WTC11 (cell line): ENCODE data around the gene FAM107B. TPM values are rescaled to one million over a fixed set of nuclear protein-coding genes. Genes with fewer than 3 reads are reported as not detected.

Experiments used
- ATAC-seq: fragments of 200-7000 bp; cut with Tn5 transposase; 2 replicates; pipeline ENCODE4 v1.10.0; 2021; ENCODE audit warnings: mild to moderate bottlenecking, moderate library complexity
- CTCF ChIA-PET: fragments of 300-600 bp; sonication (Branson Sonifier 250); formaldehyde crosslinking; loops from one replicate; lab custom pipeline; 2021; ENCODE audit warnings: antibody characterized with exemption; lab: Charles Lee
- POLR2A ChIA-PET: fragments of 350-600 bp; sonication (Branson Sonifier 250); formaldehyde crosslinking; loops from one replicate; lab custom pipeline; 2021; ENCODE audit warnings: antibody characterized with exemption; lab: Charles Lee
- DNase-seq: peaks from one replicate; pipeline ENCODE4 v3.0.0; 2021; ENCODE audit warnings: low spot score
- H3K27ac Mint-ChIP-seq: 2 replicates; pipeline ENCODE4 v1.8.0; 2021; ENCODE audit warnings: mixed read lengths
- H3K27me3 Mint-ChIP-seq: 2 replicates; pipeline ENCODE4 v1.8.0; 2021; ENCODE audit warnings: low read depth, mild to moderate bottlenecking, moderate library complexity, mixed read lengths
- H3K36me3 Mint-ChIP-seq: 2 replicates; pipeline ENCODE4 v1.8.0; 2021; ENCODE audit warnings: mixed read lengths
- H3K4me1 Mint-ChIP-seq: 2 replicates; pipeline ENCODE4 v1.8.0; 2022; ENCODE audit warnings: mixed read lengths
- H3K4me3 Mint-ChIP-seq: 2 replicates; pipeline ENCODE4 v1.8.0; 2021; ENCODE audit warnings: mild to moderate bottlenecking, moderate library complexity, mixed read lengths
- H3K9me3 Mint-ChIP-seq: 2 replicates; pipeline ENCODE4 v1.8.0; 2021; ENCODE audit warnings: mixed read lengths
- FOXK1 ChIP-seq: sonication (generic); formaldehyde crosslinking; IDR thresholded peaks from 2 replicates; pipeline ENCODE4 v1.8.0; 2022; ENCODE audit warnings: mild to moderate bottlenecking, moderate library complexity, missing genetic modification reagents
- GTF2I ChIP-seq: fragments of 250-450 bp; sonication (Bioruptor Pico); conservative IDR thresholded peaks from 2 replicates; pipeline ENCODE4 v1.4.0; 2021; ENCODE audit warnings: mild to moderate bottlenecking
- IRF2 ChIP-seq: sonication (generic); formaldehyde crosslinking; IDR thresholded peaks from 2 replicates; pipeline ENCODE4 v1.8.0; 2022; ENCODE audit warnings: low read depth, missing genetic modification reagents, borderline replicate concordance
- JUN ChIP-seq: sonication (generic); formaldehyde crosslinking; IDR thresholded peaks from 2 replicates; pipeline ENCODE4 v1.8.0; 2023; ENCODE audit warnings: mild to moderate bottlenecking, missing genetic modification reagents
- KAT7 ChIP-seq: sonication (generic); formaldehyde crosslinking; IDR thresholded peaks from 2 replicates; pipeline ENCODE4 v1.8.1; 2023; ENCODE audit warnings: missing genetic modification reagents, mild to moderate bottlenecking, borderline replicate concordance
- NFYB ChIP-seq: sonication (generic); formaldehyde crosslinking; conservative IDR thresholded peaks from 2 replicates; pipeline ENCODE4 v1.8.0; 2022; ENCODE audit warnings: low read depth, missing genetic modification reagents
- NR3C1 ChIP-seq: sonication (generic); formaldehyde crosslinking; conservative IDR thresholded peaks from 2 replicates; pipeline ENCODE4 v1.8.1; 2023; ENCODE audit warnings: low read depth, mild to moderate bottlenecking, missing genetic modification reagents
- RORB ChIP-seq: fragments of 250-450 bp; sonication (Bioruptor Pico); IDR thresholded peaks from 2 replicates; pipeline ENCODE4 v1.9.0; 2021; ENCODE audit warnings: mild to moderate bottlenecking
- SMAD3 ChIP-seq: sonication (generic); formaldehyde crosslinking; IDR thresholded peaks from 2 replicates; pipeline ENCODE4 v1.8.0; 2022; ENCODE audit warnings: missing genetic modification reagents, mild to moderate bottlenecking, borderline replicate concordance
- TCF7 ChIP-seq: sonication (generic); formaldehyde crosslinking; IDR thresholded peaks from 2 replicates; pipeline ENCODE4 v1.8.0; 2022; ENCODE audit warnings: mild to moderate bottlenecking, low read depth, missing genetic modification reagents, moderate library complexity
- ZNF232 ChIP-seq: sonication (generic); formaldehyde crosslinking; IDR thresholded peaks from 2 replicates; pipeline ENCODE4 v1.8.0; 2022; ENCODE audit warnings: mild to moderate bottlenecking, missing genetic modification reagents
- ZNF317 ChIP-seq: sonication (generic); formaldehyde crosslinking; IDR thresholded peaks from 2 replicates; pipeline ENCODE4 v1.8.1; 2023; ENCODE audit warnings: low read depth, mild to moderate bottlenecking, moderate library complexity, missing genetic modification reagents, borderline replicate concordance
- ZNF416 ChIP-seq: fragments of 250-450 bp; sonication (Bioruptor Pico); IDR thresholded peaks from 2 replicates; pipeline ENCODE4 v1.9.0; 2021; ENCODE audit warnings: mild to moderate bottlenecking, inconsistent platforms
- ZNF423 ChIP-seq: fragments of 250-450 bp; sonication (Bioruptor Pico); IDR thresholded peaks from 2 replicates; pipeline ENCODE4 v2.1.2; 2022; ENCODE audit warnings: mild to moderate bottlenecking, moderate library complexity
- ZNF532 ChIP-seq: fragments of 250-450 bp; sonication (Bioruptor Pico); IDR thresholded peaks from 2 replicates; pipeline ENCODE4 v1.9.0; 2021; ENCODE audit warnings: mild to moderate bottlenecking, borderline replicate concordance
- ZNF671 ChIP-seq: fragments of 250-450 bp; sonication (Bioruptor Pico); IDR thresholded peaks from 2 replicates; pipeline ENCODE4 v1.8.0; 2021; ENCODE audit warnings: mild to moderate bottlenecking
- total RNA-seq: library from RNA; stranded (reverse); gene quantifications from 3 replicates; pipeline ENCODE4 v1.2.3, GENCODE V29; 2021
- TF ChIP-seq, protein P1 (sequence below): sonication (generic); formaldehyde crosslinking; IDR thresholded peaks from 2 replicates; pipeline ENCODE4 v1.8.0; 2023; ENCODE audit warnings: missing genetic modification reagents, mild to moderate bottlenecking, borderline replicate concordance
- TF ChIP-seq, protein P2 (sequence below): sonication (generic); formaldehyde crosslinking; IDR thresholded peaks from 2 replicates; pipeline ENCODE4 v1.8.0; 2023; ENCODE audit warnings: missing genetic modification reagents
- TF ChIP-seq, protein P3 (sequence below): fragments of 250-450 bp; sonication (Bioruptor Pico); IDR thresholded peaks from 2 replicates; pipeline ENCODE4 v1.8.0; 2021; ENCODE audit warnings: mild to moderate bottlenecking
- TF ChIP-seq, protein P4 (sequence below): fragments of 250-450 bp; sonication (Bioruptor Pico); IDR thresholded peaks from 2 replicates; pipeline ENCODE4 v1.9.0; 2021; ENCODE audit warnings: mild to moderate bottlenecking

FAM107B gene
- total RNA-seq, 1 experiment from 2014 or later = 22.4 TPM

DNA sequence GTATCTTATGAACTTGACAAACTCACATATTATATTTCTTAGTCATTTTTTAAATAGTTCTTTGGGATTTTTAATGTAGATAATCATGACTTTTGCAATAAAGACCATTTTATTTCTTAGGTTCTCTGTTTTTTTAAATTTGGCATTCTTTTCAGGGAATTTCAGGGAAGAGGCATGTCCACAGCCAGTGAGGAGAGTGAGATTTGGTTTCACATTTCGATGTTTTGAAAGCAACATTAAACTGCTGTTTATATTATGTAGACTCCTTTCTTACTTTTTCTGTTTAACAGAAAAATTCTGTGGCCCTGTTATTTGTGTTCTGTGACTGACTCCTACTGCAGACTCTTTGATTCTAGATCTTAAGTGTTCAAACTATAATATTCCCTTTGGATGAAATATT is 153.7 kb downstream of the FAM107B start (continued):
- TF ChIP-seq ZNF532 (CRISPR knock-in tag) = no peak

DNA sequence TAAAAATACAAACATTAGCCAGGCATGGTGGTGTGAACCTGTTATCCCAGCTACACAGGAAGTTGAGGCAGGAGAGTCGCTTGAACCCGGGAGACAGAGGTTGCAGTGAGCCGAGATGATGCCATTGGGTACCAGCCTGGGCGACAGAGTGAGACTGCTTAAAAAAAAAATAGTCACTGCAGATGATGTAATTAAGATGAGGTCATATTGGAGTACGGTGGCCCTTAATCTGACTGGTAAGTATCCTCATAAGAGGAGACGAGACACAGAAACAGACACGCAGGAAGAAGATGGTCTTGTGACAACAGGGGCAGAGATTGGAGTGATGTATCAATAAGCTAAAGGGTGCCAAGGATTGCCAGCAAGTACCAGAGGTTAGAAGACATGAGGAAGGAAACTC is 156.0 kb downstream of the FAM107B start:
- H3K4me3 Mint-ChIP-seq = no peak overlapping the region
- ATAC-seq (no peak), DNase-seq (no peak)
- POLR2A ChIA-PET = no interaction called here
- H3K27ac Mint-ChIP-seq = no peak overlapping the region
- no peaks in the 10 kb centered on the region for H3K36me3 Mint-ChIP-seq
- CTCF ChIA-PET = no interaction called here
- no peaks in the 10 kb centered on the region for H3K9me3 Mint-ChIP-seq
- peaks cover 10% of the 10 kb centered on the region for H3K4me1 Mint-ChIP-seq
- TF ChIP-seq ZNF671 (CRISPR knock-in tag) (no peak), ZNF423 (CRISPR knock-in tag) (no peak), FOXK1 (CRISPR knock-in tag) (no peak), SMAD3 (CRISPR knock-in tag) (no peak), IRF2 (CRISPR knock-in tag) (no peak), RORB (no peak), NFYB (CRISPR knock-in tag) (no peak)
- TF ChIP-seq, protein P1, sequence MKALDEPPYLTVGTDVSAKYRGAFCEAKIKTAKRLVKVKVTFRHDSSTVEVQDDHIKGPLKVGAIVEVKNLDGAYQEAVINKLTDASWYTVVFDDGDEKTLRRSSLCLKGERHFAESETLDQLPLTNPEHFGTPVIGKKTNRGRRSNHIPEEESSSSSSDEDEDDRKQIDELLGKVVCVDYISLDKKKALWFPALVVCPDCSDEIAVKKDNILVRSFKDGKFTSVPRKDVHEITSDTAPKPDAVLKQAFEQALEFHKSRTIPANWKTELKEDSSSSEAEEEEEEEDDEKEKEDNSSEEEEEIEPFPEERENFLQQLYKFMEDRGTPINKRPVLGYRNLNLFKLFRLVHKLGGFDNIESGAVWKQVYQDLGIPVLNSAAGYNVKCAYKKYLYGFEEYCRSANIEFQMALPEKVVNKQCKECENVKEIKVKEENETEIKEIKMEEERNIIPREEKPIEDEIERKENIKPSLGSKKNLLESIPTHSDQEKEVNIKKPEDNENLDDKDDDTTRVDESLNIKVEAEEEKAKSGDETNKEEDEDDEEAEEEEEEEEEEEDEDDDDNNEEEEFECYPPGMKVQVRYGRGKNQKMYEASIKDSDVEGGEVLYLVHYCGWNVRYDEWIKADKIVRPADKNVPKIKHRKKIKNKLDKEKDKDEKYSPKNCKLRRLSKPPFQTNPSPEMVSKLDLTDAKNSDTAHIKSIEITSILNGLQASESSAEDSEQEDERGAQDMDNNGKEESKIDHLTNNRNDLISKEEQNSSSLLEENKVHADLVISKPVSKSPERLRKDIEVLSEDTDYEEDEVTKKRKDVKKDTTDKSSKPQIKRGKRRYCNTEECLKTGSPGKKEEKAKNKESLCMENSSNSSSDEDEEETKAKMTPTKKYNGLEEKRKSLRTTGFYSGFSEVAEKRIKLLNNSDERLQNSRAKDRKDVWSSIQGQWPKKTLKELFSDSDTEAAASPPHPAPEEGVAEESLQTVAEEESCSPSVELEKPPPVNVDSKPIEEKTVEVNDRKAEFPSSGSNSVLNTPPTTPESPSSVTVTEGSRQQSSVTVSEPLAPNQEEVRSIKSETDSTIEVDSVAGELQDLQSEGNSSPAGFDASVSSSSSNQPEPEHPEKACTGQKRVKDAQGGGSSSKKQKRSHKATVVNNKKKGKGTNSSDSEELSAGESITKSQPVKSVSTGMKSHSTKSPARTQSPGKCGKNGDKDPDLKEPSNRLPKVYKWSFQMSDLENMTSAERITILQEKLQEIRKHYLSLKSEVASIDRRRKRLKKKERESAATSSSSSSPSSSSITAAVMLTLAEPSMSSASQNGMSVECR (CRISPR knock-in tag) = no peak
- TF ChIP-seq, protein P2, sequence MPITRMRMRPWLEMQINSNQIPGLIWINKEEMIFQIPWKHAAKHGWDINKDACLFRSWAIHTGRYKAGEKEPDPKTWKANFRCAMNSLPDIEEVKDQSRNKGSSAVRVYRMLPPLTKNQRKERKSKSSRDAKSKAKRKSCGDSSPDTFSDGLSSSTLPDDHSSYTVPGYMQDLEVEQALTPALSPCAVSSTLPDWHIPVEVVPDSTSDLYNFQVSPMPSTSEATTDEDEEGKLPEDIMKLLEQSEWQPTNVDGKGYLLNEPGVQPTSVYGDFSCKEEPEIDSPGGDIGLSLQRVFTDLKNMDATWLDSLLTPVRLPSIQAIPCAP = no peak
- H3K27me3 Mint-ChIP-seq = no peaks in the 10 kb centered on the region; the same call in 1 of the 2 replicates

DNA sequence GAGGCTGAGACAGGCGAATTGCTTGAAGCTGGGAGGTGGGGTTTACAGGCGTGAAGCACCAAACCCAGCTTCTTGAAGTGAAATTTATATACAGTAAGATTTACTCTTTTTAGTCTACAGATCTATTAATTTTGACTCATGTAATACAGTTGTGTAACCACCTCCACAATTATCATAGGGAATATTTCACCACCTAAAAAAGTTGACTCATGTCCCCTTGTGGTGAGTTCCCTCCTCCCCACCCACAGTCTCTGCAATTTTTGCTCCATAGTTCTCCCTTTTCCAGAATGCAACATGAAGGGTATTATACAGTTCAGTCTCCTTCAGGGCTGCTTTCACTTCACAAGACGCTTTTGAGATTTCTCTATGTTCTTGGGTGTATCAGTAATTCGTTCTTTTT is 156.8 kb downstream of the FAM107B start:
- CTCF ChIA-PET = interaction anchor here (0.6 to 1.4 kb wide), 2 partner anchors 38 to 120 kb away, joined by 3 read pairs; no protein-coding TSS in a partner anchor
- TF ChIP-seq RORB (no peak), JUN (CRISPR knock-in tag) (no peak), NR3C1 (CRISPR knock-in tag) (no peak), GTF2I (CRISPR knock-in tag) (no peak), ZNF232 (CRISPR knock-in tag) (no peak), ZNF416 (CRISPR knock-in tag) (no peak), KAT7 (CRISPR knock-in tag) (no peak), ZNF317 (no peak), TCF7 (CRISPR knock-in tag) (no peak)
- TF ChIP-seq, protein P3, sequence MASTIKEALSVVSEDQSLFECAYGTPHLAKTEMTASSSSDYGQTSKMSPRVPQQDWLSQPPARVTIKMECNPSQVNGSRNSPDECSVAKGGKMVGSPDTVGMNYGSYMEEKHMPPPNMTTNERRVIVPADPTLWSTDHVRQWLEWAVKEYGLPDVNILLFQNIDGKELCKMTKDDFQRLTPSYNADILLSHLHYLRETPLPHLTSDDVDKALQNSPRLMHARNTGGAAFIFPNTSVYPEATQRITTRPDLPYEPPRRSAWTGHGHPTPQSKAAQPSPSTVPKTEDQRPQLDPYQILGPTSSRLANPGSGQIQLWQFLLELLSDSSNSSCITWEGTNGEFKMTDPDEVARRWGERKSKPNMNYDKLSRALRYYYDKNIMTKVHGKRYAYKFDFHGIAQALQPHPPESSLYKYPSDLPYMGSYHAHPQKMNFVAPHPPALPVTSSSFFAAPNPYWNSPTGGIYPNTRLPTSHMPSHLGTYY (CRISPR knock-in tag) = no peak
- TF ChIP-seq, protein P4, sequence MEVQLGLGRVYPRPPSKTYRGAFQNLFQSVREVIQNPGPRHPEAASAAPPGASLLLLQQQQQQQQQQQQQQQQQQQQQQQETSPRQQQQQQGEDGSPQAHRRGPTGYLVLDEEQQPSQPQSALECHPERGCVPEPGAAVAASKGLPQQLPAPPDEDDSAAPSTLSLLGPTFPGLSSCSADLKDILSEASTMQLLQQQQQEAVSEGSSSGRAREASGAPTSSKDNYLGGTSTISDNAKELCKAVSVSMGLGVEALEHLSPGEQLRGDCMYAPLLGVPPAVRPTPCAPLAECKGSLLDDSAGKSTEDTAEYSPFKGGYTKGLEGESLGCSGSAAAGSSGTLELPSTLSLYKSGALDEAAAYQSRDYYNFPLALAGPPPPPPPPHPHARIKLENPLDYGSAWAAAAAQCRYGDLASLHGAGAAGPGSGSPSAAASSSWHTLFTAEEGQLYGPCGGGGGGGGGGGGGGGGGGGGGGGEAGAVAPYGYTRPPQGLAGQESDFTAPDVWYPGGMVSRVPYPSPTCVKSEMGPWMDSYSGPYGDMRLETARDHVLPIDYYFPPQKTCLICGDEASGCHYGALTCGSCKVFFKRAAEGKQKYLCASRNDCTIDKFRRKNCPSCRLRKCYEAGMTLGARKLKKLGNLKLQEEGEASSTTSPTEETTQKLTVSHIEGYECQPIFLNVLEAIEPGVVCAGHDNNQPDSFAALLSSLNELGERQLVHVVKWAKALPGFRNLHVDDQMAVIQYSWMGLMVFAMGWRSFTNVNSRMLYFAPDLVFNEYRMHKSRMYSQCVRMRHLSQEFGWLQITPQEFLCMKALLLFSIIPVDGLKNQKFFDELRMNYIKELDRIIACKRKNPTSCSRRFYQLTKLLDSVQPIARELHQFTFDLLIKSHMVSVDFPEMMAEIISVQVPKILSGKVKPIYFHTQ (CRISPR knock-in tag) = no peak

More for the DNA sequence above, 156.8 kb downstream of the FAM107B start:
- no peak overlapping the region for H3K4me3 Mint-ChIP-seq
- H3K9me3 Mint-ChIP-seq = no peaks in the 10 kb centered on the region
- ATAC-seq = no peak
- H3K4me1 Mint-ChIP-seq = peaks cover 10% of the 10 kb centered on the region
- POLR2A ChIA-PET = interaction anchor here (0.6 kb wide), 1 partner anchor 981 kb away, joined by 3 read pairs; no protein-coding TSS in a partner anchor
- H3K27me3 Mint-ChIP-seq = no peaks in the 10 kb centered on the region; the same call in 1 of the 2 replicates
- H3K36me3 Mint-ChIP-seq = no peaks in the 10 kb centered on the region
- H3K27ac Mint-ChIP-seq = no peak overlapping the region
- DNase-seq = no peak
